H54 (cell line): ENCODE data around the gene MARCHF9.

Experiments used
- DNase-seq: peaks from one replicate; pipeline ENCODE4 v3.0.0; 2011; ENCODE audit warnings: low spot score, mixed read lengths; ENCODE audit not compliant: insufficient read length
- FAIRE-seq: peaks from 3 replicates; lab custom pipeline; 2011; peaks lifted over from hg19 to GRCh38; lab: Jason Lieb, UNC
- POLR2A ChIP-seq: IDR thresholded peaks from 2 replicates; pipeline ENCODE4 v1.6.1; 2011; ENCODE audit warnings: low read depth, mild to moderate bottlenecking, low read length

Gene MARCHF9

DNA sequence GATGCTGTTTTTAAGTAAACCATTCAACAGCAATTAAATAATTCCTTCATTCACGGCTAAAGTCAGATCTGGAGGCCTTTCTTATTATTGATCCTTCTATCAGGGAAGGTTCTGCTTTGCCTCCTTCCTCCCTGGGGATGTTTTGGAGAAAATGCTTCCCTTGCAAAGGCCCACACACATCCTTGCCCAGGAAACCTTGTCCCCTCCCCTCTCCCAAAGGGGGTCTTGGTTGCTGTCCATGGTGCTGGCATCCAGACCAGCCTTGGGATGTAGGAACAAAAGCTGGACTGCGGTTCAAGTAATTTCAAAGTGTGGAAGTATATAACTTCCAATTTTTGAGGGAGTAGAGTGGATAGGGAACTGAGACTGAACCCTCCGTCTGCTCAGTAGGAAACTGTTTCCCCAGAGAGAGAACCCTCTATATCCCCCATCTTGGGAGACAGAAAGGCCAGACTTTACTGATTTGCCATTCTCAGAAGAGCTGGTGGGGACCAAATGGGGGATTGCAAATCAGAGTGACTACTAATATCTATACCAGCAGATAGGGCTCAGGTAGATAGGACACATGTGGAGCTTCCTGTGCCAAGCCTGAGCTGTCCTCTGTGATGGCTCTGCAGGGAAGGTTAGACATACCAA, 5.6 kb downstream of the MARCHF9 start:
- DNase-seq, result no peak
- no peak for FAIRE-seq
- no peak for TF ChIP-seq POLR2A

DNA sequence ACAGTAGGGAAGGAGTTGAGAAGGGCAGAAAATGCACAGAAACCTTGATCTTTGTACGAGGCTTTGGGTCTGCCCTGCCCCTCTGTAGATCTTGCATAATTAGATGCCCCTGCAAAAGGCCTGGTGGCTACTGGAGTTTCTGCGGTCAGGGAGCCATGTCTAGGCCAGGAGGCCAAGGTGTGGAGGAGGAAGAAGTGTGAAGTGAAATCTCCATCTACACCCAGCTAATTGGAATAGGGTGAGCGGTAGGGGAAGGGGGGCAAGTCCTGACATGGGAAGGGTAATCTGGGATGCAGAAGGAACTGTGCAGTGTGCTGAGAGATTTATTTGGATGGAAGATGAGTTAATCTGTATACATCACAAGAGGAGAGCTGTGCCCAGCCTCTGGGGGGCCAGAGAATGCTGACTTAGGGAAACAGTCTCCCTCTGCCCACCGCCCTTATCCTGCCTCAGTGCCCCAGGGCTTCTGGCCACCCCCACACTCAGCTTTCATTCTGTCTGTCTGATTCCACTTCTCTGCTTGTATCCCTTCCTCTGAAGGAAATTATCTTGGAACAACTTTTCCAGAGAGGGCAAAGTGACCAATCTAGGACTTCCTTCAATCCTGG, 6.6 kb downstream of the MARCHF9 start:
- DNase-seq (no peak), FAIRE-seq (no peak)
- no peak for TF ChIP-seq POLR2A

DNA sequence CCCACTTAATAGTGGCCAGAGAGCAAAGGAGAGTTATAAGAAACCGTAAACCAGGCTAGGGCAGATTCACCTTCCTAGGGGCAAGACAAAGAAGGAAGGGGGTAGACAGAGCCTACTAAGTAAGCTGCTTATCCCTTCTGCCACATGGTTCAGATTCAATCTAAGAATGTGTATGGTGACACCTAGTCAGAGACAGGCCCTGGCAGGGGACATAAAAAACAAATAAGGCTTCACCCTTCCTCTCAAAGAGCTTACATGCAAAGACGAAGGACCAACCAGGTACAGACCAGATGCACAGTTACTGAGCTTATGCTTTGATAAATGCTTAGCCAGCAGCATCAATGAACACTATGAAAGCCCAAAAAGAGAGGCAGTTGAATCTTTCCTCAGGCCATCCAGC, 7.6 kb downstream of the MARCHF9 start:
- no peak for TF ChIP-seq POLR2A
- FAIRE-seq (no peak), DNase-seq (no peak)

DNA sequence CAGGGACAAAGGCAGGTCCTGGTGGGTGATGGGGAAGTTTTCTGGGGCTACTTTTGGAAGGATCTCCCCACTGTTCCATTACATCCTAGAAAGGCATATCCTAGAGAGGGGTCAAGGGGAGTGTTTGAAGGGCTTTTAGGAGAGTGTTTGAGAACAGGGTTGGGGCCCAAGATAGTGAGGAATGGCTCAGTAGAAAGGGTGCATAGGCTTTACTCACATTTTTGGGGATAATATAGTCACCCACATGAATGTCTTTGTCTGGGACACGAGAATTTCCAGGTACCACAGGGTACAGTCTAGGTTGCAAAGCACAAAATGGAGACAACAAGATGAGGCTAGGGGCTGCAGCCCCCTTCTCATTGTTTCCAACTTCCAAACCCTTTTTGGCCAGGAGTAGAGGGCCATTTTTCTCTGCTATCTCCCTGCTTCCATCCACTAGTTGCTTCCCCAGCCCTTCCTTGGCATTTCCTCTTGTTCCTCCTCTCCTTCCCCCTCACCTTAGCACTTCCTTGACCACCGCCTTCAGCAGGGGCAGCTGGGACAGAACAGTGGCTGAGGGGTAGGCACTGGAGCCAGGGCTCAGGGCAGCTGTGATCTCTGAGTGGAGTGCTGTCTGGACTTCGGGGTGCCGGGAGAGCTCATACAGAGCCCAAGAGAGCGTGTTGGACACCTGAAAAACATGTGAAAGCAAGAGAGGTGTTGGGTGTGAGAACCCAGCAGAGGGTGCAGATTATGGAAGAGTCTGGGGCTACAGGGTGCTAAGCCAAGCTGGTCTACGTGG, 9.2 kb downstream of the MARCHF9 start:
- DNase-seq (no peak), FAIRE-seq (no peak)
- no peak for TF ChIP-seq POLR2A

DNA sequence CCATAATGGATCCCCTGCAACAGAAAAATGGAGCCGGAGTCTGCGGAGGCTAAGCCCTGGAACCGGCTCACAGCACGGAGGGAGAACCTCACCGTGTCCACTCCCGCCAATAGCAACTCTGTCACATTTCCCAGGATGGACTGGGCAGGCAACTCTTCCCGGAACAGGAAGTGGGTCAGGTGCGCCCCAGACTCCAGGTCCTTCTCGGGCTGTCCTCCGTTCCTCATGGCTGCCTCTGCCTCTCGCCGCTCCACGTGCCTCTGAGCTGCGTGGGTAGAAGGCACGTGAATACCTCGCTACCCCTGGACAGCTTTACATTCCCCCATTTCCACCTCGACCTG, 9.7 kb downstream of the MARCHF9 start:
- FAIRE-seq, result no peak
- TF ChIP-seq POLR2A, result no peak
- no peak for DNase-seq

DNA sequence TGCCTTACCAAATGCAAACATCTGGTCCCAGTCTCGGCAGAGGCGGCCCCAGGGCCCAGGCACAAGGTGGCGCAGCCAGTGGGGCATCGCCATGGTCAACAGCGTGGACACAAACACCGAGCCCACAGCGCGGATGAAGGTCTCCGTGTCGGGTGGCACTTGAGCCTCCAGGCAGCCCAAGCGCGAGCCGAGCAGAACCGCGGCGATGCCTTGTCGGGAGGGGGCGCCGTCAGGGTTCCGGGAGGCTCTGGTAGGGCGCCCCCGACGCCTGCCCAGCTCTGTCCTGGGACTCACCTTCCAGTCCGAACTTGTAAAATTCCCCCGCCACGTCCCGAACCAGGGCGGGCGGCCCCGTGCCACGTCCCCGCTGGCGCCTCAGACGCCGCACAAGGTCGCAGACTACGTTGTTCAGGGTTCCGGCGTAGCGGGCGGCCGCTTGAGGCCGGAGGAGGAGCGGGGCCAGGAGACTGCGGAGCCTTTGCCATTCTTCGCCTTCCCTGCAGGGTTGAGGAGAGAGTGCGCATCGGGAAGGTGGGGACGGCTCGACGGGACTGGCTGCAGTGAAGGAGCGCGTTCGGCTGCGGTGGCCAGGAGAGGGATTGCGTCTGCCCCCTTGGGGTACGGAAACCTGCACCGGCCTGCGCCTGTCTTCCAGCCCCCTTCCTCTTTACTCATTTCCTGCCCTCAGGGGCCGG, 10.2 kb downstream of the MARCHF9 start:
- FAIRE-seq (no peak), DNase-seq (no peak)
- no peak for TF ChIP-seq POLR2A

DNA sequence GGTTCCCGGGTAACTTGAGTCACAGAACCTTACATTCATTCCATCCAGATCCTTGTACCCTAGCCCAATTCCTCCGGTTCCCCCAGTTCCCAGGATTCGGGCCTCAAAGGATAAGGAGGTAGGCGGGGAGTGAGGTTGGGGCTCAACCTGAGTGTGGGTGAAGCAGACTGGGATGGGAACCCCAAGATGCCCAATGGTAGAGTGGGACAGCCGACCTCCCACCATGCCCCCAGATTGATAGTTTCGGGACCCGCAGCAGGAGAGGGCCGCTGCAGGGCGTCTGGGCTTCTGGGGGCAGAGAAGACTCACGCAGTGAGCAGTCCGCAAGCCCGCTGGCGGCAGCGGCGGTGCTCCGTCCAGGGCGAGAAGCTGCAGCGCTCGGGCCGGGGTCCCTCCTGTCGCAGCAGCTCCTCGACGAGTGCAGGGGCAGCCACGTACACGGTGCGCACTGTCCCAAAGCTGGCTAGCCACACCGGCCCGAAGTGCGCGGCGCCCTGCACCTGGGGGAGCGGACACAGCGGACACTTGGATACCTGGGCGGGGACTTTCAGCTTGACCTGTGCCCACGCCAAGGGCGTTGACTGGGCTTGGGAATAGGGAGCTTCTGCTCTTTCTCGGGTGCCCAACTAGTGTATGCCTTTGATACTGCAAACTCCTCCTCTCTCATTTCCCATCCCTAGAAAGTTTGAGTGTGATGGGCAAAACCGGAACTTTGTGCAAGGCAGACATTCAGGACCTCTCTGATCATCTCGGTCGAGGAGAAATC, 11.0 kb downstream of the MARCHF9 start:
- DNase-seq (no peak), FAIRE-seq (no peak)
- TF ChIP-seq POLR2A, result no peak

DNA sequence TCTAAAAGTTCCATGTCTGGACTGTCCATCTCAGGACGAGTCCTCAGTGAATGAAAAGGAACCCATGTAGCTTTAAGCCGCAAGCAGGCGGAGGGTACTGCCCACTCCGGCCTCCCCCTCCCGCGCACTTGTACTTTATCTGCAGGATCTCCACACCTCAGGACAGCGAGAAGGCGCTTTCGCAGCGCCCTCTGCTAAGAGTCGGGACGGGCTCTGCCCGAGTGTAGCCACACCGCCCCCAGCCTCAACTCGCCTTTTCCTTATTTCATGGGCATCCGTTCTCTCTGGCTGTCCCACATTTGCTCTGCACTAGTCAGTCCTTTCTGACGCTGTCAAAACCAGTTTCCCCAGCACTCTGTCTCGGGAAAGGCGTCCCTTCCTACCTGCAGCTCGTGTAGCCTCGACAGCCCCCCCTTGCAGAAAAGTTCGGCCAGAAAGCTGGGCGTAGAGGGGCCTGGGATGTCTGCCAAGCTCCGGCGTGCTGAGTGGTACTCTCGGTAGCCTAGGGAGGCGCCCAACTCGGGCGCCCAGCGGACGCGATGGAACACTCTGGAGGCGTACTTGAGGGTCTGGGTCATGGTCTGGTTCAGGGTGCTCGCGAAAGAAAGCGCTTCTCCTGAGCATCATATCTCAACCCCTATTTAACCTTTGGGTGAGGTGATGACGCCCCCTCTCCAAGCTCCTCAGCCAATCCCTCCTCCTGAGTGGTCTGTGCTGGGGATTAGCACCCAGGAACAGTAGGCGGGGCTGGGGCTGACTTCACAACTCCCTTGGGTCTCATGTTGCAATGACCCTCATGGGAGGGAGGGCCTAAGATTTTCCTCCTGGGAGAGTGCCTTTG, 11.8 kb downstream of the MARCHF9 start, which contains the start of gene CYP27B1:
Gene CYP27B1 (minus strand): TSS at position 615 of the 841 bp plus-strand sequence. CDS start 37 bp downstream, at position 578.
- no peak for TF ChIP-seq POLR2A
- no peak for DNase-seq
- FAIRE-seq, result no peak

DNA sequence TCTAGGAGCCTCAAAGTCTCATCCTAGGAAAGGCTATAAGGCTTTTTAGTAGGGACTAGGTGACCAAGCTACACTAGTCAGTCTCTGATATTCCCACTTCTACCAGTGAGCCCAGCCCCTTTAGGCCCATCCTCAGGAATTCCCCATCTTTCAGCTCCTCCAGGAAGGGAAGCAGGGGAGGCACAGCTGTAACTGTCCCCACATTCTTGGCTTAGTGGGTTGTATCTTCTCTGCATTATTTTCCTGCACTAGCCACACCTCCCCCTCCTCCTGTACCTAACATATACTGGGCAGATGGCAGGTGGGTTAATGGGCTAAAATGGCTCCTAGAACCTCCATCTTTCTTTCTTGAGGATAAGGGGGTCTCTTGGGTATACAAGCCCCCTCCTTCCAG, 12.4 kb downstream of the MARCHF9 start:
- TF ChIP-seq POLR2A, result no peak
- DNase-seq (no peak), FAIRE-seq (no peak)

DNA sequence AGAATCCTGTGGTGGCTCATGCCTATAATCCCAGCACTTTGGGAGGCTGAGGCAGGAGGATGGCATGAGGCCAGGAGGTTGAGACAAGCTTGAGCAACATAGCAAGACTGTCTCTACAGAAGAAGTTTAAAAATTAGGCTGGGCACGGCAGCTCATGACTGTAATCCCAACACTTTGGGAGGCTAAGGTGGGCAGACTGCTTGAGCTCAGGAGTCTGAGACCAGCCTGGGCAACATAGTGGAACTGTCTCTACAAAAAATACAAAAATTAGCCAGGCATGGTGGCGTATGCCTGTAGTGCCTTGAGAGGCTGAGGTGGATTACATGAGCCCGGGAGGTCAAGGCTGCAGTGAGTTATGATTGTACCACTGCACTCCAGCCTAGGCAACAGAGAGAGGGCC, 13.0 kb downstream of the MARCHF9 start:
- DNase-seq (no peak), FAIRE-seq (no peak)
- TF ChIP-seq POLR2A, result no peak

DNA sequence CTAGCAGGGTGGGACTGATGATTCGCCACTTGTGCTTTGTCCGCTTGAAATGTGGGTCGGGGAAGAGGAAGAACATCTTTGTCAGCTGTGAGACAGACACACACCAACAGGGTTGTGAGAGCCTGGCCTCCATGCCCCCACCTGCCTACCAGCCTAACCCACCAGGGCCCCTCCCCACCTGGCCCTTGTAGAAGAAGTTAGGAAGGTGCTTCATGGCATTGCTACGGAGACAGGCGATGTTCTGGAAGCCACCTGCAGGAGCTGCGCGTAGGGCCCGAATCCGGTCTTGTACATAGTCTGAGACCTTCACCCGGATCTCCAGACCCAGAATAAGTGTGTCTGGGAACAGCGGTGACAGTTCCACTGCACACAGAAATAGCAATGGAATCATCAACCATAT, 14.7 kb downstream of the MARCHF9 start:
- no peak for DNase-seq
- TF ChIP-seq POLR2A, result no peak

DNA sequence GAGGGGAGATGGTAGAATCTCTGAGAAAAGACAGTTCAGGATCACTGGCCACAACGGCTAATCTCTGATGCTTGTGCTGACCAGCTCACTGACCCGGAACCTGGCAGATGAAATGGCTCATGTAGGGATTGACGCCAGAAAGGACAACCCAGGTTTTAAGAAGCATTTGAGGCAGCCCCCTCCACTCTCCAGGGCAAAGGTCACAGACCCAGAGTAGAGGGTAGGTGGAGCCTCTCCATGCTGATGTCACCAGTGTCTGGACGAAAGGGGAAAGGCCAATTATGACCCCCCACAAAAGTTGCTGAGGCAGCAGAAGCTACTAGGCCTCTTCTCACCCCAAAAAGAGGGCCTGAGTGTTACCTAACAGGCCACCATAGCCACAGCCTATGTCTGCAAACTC, 15.8 kb downstream of the MARCHF9 start:
- DNase-seq (no peak), FAIRE-seq (no peak)
- no peak for TF ChIP-seq POLR2A

More for the DNA sequence above, 14.7 kb downstream of the MARCHF9 start:
- no peak for FAIRE-seq
